Measurements from ENCODE around the gene MEGF11.

MEGF11 gene

DNA sequence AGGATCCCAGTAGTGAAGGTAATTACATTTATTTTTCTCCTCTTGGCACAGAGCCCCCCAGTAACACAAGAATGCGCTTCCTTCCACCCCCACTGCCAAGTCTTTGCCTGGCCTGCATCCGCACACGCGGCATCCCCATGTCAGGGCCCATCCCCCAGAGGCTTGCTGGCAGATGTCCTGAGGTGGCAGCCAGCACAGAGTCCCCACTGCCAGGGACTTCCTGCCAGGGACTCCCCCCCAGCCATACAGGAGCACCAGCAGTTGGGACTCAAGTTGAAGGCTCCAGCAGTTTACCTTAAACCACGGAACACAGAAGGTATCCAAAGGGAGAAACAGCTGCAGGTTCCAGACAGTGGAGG is 41.0 kb downstream of the MEGF11 start:
- DNase-seq: no peak

DNA sequence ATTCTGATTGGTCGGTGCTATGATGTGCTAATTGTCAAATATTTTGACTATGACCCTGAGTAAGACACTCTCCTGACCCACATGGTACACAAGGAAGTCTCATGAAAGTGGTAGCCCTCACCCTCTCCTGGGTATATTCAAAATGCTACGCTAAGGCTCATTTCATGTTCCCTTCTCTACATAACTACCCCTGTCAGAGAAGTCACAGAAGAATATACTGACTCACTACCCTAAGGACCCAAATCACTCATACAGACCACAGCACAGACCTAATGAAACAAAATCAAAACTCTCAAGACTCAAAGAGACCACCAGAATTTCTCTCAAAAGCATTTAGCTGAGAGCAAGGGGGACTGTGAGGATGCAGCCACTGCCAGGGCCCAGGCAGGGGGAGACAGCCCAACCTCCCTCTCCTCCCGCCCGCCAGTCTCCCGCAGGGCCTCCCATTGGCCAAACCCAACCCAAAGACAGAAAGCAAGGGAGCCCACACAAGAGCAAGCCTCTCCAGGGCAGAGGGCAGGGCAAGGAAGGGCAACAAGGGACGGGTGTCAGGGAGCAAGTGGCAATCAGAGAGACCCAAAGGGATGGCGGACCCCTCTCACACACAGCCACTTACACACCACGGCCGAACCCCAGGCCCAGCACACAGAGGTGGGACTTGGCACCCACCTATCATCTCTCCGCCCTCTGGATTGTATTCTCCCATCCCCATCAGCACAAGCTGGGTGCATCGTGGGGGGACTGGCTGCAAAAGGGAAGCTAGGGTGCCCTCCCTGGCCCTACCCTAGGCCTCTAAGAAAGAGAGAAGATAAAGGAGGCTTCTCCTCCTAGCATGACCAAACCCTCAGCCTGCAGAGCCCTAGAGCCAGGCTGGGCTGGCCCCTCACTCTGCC is 41.6 kb downstream of the MEGF11 start:
- no peak for DNase-seq

DNA sequence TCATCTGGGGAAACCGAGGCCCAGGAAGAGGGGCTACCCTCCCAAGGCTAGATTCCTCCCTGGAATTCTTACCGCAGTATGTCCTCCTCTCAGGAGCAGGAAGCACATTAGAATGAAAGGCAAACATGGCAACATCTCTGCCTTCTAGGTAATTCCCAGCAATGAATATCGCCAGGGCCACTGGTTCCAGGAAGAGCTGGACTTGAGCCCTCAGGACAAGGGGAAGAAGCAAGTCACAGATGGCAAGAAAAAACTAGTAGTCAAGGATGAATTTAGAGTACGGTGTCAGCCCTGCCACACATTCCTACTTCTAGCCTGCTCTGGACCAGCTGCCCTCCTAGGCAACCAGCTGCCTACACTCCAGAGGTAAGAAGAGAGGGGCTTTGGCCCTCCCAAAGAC is 42.9 kb downstream of the MEGF11 start:
- no peak for DNase-seq

DNA sequence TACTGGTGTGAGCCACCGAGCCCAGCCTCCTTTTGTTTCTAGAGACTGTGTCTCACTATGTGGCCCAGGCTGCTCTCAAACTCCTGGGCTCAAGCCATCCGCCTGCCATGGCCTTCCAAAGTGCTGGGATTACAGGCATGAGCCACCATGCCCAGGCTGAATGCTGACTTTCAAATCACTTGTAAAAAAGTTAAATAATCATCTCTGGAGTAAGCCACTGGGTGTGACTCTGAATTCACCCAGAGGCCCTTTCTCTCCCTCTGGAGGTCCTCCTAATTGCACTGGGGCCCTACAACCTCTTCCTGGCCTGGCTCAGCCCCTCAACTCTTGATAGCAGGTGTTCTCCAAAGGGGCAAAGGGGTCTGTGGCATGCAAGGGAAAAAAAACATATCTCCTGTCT is 54.8 kb downstream of the MEGF11 start:
- no peak for DNase-seq

DNA sequence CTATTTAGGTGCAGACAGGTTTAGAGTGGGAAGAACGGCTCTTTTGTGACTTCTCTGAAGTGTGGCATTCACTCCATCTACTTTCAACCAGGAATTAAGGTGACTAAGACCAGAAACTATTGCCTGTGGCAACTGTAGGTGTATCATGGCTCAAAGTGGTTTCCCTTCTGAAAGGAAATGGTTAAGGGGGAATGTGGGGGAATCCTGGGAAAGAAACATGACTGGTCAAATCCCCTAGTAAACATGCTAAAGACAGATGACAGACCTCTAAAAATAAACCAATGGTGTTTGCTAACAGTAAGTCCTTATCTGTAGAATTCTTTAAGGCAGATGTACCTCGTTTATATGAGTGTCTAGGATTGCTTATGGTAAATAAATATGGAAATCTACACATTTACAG is 56.9 kb downstream of the MEGF11 start:
- DNase-seq: no peak

DNA sequence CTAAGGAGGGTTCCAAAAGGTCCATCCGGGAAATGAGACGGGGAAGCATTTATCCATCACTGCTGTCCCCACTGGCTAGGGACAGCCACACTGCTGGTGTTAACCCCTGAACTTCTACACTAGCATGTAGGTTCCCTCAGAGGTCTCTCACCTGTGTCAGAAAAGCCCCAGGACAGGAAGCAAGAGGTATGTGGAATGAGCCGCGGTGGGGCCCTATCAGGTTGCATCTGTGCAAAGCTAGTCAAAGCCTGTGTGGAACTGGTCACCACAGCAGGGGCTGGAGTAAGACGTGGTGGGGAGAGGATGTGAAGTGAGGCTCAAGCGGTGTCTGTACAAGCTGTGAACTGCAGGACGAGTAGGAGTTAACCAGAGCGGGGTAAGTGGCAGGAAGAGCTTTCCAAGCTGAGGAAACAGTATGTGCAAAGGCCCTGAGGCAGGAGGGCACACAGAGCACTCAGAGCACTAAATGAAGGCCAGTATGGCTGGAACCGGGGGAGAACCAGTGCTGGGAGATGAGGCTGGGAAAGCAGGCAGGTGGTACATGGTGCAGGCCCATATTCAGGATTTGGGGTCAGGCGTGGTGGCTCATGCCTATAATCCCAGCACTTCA is 57.8 kb downstream of the MEGF11 start:
- no peak for DNase-seq

DNA sequence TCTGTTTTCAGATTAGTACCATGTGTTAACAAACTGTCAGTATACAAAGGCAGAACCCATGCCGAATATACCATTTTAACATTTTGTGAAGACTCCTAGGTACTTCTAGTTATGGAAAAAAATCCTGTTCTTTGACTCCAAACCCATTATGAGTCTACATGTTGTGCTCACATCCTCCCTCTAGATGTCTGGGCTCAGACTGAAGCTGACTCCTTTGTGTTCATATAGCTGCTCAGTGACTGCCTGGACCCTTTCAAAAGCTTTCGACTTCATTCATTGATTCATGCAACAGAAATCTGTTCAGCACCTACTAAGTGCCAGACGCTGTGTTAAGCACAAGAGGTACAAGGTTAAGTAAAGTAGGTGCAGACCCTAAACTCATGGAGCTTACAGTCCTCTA is 60.5 kb downstream of the MEGF11 start:
- DNase-seq: no peak

DNA sequence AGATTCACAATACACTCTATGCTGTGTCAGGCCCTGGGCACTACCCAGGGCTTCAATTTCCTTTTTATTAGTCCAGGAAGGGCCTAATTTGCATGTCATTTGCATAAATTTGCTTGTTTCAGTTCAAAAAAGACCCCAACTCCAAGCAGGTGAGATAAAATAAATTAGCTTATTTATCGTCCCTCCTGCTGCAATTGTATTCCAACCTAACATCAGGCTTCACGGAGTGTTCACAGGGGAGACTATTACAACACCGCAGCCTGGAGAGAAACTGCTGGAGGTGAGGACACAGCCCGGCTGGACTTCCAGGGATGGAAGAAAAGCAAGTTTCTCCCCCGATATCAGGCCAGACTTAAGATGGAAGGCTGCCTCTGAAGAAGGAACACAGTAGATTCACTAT is 62.8 kb downstream of the MEGF11 start:
- no peak for DNase-seq

DNA sequence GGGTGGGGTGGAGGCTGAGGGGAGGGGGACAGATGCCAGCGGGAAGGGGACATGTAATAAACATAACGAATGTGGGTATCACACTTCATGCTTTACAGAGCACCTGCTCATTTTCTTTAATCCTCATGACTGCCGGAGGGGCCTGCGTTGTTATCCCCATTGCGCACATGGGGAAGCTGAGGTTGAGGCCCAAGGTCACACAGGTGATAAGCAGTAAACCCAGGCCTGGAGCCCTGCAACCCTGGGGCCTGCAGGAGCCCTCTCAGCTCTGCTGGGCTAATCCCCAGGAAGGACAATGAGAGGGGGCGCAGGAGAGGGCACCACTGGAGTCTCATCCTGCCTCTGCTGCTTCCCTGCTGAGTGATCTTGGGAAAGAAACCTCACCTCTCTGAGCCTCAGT is 64.3 kb downstream of the MEGF11 start:
- no peak for DNase-seq

DNA sequence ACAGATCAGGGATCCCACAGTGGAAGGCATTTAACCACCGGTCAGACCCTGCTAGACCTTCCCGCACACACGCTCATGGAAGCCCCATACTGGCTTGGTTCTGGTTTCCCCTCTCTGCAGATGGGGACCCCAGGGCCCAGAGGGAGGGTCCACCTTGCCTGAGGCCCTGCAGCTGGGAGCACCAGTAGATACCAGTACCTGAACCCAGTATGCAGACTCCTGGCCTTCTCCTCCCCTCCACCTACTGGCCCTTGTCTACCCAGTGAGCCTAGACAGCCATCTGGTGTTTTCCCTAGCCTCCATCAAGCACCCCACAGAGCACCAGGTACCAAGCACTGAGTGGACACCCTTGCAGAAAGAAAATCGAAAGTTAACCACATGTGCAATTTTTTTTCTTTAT is 65.1 kb downstream of the MEGF11 start:
- DNase-seq: no peak

DNA sequence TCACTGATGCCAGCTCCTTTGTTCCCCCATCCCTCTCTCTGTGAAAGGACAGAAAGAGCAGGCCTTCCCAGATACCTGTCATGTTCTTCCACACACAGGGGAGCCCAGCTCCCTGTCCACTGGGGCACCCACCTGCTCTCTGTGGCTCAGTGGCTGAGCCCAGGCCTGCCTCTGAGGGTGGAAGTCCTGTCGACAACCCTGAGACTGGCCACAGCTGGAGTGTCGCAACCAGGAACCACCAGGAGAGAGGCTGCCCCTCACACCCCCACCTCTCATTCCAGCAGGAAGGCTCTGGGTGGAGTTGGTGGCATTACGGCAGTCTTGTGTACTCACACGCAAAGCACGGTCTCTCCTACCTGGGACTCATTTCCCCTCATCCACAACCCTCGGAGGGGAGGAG is 66.3 kb downstream of the MEGF11 start:
- DNase-seq: no peak

DNA sequence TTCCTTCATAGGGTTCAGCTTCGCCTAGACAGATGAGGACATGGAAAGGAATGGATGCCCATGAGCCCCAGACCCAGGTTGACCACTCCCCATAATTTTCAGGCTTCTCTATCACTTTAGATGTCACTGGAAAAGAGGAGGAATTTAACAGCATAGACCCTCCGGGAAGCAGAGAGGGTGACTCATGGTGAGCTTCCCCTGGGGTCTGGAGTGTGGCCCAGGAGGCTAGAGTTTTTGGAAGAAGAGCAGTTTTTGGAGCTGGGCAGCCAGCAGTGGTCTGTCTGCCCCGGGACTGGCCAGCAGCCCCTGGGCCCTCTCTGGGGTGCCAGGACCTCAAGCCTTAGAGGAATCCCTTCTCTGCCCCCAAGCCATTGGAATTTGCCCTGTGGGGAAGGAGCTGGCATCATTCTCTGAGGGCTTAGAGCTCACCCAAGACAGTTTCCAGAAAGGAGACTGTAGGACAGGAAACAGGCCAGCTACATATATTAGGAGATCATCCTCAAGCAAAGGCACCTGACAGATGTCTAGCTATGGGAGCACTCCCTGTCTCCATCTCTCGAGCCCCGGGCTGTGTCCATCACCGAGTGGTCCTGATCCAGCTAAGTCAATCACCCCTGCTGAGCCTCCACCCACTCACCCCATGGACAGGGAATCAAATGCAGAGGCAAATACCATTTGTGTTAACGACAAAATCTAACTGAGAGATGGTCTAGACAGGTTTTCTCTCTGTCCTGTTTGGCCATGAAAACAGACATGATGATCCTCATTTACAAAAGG is 67.3 kb downstream of the MEGF11 start:
- DNase-seq: no peak

DNA sequence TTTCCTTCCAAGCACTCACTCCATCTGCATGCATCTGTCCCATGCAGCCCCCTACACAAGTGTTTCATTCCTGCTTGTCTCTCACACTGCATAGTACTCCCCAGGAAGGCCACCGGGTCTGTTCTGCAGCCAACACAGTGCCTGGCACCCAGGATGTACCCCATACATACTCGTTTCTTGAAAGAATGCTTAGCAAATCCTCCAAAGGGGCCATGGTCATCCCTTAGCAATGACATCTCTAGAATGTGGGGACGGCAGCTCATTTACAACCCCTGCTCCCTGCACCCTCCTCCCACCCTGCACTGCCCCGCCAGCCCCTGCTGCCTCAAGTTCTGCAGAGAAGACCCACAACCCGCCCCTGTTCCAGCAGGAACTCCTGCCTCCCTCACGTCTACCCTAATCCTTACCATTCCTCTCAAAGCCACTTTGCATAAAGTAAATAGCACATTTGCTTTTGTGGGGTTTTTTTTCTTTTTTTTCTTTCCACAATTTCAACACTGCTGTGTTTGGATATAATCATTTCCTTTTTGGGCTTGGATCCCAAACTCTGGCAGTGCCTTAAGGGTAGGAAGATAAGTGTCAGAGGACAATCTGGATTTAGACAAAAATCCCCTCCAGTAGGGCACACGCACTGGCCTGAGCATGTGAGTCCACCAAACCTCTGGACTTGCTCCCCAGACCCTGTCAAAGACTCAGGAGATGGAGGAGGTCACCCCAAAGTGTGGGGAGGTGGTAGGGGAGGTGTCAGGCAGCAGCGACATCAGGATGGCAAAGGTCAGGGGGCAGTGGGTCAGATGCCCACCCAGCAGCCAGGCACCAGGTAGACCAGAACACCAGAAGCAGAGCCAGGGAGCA is 68.4 kb downstream of the MEGF11 start:
- no peak for DNase-seq

DNA sequence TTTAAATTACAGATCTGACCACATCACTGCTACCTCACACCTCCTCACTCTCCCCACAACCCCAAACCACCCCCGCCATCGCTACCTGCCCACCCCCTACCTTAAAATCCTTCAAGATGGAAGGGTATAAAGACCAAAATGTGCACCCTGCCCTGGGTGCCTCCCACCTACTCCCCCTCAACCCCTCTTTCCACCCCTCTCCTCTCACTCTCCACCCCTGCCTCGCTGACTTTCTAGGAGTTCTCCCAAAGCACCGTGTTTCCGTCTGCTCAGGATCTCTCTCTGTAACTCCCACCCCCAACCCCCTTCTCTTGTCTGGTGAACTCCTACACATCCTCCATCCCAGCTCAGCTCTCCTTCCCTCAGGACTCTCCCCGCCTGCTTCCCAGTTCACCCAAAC is 69.1 kb downstream of the MEGF11 start:
- DNase-seq: no peak

DNA sequence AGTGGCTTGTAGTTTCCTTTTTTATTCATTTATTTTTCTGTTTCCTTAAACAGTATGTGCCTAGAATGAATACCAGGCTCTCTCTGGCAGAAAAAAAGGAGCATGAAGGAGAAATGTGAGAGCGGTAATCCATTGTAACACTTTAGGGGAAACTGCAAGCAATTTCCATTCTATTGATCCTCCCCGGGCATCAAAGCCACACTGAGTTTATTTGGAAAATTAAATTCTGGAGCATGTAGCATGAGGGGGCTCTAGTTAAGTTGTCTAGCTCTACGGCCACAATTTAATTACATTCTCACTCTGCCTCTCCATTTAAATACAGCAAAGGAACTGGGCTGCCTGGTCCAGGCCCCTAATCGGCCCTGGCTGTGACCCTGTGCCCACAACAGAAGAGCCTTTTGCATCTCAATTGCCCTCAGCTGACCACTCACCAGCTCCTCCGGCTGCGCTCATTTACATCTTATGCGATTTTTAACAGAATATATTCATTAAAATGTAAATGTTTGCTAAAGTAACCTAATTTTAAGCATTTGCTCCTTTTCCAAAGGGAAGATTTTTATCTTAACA is 72.9 kb downstream of the MEGF11 start:
- DNase-seq: no peak

DNA sequence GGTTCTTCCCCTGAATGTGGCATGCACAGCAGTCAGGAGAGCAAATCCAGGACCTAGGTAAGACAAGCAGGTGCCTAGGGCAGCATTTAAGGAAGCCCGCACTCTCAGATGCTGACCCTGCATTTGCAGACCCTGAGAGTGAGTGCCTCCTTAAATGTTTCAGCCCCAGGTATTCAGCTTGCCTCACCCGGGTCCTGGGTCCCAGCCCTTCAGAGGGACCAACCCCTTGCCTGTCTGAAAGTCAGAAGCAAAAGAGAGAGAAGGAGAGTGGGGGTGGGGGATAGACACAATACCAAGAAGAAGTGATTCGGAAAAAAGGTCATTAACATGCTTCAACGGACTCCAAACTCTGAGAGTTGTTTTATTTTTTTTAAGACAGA is 75.0 kb downstream of the MEGF11 start:
- DNase-seq: no peak

DNA sequence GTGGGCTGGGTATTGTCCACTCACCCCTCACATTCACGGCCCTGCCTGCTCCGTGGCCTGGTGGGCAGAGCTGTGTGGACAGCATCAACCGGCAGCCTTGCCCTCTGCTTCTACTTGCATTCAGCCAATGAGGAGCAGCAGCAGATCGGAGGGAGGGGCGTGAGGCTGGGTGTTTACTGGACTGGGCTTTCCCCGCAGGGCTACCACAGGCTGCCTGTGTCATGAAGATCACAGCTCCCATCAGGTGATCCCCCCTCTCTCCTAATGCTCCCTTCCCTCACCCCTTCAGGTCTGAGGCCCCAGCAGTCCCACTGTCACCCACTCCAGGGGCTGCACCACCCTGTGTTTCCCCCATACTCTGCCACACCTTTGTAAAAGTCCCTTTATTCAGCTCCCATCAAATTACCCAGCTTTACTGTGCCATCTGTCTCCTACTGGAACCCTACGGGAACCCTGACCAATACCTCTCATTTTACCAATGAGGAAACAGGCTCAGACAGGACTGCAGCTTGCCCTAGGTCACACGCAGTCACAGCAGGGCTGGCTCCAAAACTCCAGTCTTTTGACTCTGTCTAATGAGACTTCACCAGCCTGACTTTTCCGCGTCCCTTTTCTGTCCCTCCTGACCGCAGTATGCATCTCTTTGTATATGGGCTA is 81.1 kb downstream of the MEGF11 start:
- no peak for DNase-seq

DNA sequence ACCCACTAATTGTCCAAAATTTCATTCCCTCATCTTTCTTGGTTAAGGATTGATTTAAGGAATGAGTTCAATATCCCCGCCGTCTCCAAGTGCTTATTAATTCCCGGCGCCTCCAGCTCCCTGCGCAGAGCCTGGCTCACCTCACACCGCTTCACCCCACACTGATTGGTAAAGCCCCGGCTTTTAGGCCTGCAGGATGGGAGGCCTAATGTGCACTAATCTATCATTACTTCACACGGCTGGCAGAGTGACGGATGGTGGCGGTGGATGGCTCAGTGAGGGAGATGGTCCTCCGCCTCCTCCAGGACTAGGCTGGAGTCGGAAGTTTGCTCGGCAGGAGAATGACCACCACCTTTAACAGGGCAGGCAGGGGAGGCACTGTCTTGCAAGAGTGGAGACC is 81.7 kb downstream of the MEGF11 start:
- DNase-seq: no peak

DNA sequence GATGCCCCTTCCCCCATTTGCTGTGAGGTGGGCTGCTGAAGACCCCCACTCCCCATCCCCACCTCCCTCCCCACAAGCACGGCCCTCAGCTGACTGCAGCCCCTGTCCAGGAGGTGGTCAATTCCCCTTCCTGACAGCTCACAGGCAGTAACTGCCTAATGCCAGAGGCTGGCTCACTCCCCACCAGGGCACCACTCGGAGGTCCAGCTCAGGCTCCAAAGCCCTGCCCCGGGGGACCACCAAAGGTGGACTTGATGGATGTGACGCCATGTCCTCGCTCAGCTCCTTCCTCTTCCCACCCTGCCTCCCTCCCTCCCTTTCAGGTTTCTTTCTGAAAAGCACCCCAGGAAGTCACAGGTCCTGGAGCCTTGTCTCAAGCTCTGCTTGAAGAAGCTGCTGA is 82.8 kb downstream of the MEGF11 start:
- DNase-seq: no peak

DNA sequence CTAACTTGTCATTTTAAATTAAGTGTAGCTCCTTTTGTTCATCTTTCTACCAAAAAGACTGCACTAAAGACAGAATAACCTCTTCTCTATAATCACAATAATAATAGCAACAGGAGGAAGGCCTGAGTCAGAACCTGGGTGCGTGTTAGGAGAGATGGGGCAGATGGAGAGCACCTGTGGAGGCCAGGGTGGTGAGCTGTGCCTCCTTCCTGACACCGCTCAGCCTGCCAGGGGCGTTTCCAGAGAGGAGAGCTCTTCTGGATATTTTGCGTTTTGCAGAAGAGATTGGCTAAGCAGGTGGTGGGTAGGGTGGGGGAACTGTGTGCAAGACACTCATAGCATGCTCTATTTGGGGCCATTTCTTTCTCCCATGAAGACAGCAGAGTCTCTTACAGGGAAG is 83.5 kb downstream of the MEGF11 start:
- DNase-seq: no peak

DNA sequence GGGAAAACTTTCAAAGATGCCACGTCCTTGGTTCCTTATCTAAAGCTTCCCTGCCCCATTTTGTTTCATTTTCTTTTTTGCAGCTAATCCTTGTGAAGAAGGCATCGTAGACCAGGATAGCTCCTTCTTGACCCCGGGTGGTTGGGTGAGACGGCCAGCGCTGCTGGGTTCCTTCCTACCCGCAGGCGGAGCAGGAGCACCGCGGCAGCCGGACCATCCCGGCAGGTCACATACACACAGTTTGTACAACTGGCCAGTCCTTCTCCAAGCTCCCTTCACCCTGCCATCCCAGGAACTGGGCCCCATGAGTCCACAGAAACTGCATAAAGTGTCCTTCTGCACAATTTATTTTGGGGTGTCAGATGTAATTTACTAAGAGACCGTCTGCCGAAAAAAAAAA is 83.9 kb downstream of the MEGF11 start:
- no peak for DNase-seq

DNA sequence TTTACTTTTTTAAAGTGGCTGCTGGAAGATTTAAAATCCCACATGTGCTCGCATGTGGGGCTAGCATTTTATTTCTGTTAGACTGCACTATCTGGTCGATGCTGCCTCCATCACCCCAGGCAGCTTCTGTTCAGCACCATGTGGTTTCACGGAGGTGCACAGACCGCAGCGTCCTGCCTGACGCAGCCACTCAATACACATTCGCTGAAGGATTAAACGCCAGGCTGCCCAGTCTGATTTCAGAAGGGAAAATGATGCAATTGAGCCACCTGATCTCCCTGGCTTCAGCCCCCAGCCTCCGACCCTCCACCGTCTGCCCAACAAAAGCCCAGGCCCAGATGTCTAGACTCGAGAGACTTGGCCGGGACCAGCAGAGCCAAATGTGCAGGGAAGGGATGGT is 84.5 kb downstream of the MEGF11 start:
- DNase-seq: no peak
